Hematopoietic multipotent progenitor cell treated with erythropoietin and hydrocortisone succinate and interleukin-3 and kit ligand, for 17 days (in vitro differentiated cells): ENCODE measurements around the gene OR2V1.
"Not testable (repeated sequence)": the region's sequence is repeated elsewhere in the genome, so short reads cannot be mapped to it uniquely, and the experiment has no call there.

Experiments
- DNase-seq: peaks from one replicate; pipeline ENCODE4 v3.0.0-alpha.2; 2015; ENCODE audit warnings: low spot score

OR2V1 gene

GRCh38 chr5:181160152-181160754, 29.3 kb upstream of the OR2V1 start:
- peak; percentile 85 for DNase-seq

- peak; percentile 95 for DNase-seq
Measured at GRCh38 chr5:181159286-181160151, 28.6 kb upstream of the OR2V1 start.

- no peak for DNase-seq
Measured at GRCh38 chr5:181158869-181159268, 27.9 kb upstream of the OR2V1 start.

GRCh38 chr5:181156758-181157157, 25.8 kb upstream of the OR2V1 start:
- DNase-seq = no peak

GRCh38 chr5:181153814-181154213, 22.8 kb upstream of the OR2V1 start:
- DNase-seq = no peak

GRCh38 chr5:181152406-181152805, 21.4 kb upstream of the OR2V1 start:
- no peak for DNase-seq

- DNase-seq = no peak
Measured at GRCh38 chr5:181151146-181151545, 20.2 kb upstream of the OR2V1 start.

GRCh38 chr5:181149806-181150733, 19.1 kb upstream of the OR2V1 start:
- DNase-seq = no peak

- no peak for DNase-seq
Measured at GRCh38 chr5:181149355-181149754, 18.4 kb upstream of the OR2V1 start.

GRCh38 chr5:181146927-181147636, 16.1 kb upstream of the OR2V1 start, which contains the start of gene OR2V2:
TSS of gene OR2V2 (plus strand) at chr5:181147586. CDS start at chr5:181154943, 7,357 bp downstream.
- DNase-seq = not testable (repeated sequence)

GRCh38 chr5:181145133-181145532, 14.2 kb upstream of the OR2V1 start:
- DNase-seq = no peak

GRCh38 chr5:181142054-181142453, 11.1 kb upstream of the OR2V1 start:
- no peak for DNase-seq

- no peak for DNase-seq
Measured at GRCh38 chr5:181140766-181141165, 9.8 kb upstream of the OR2V1 start.

- DNase-seq = peak; percentile 77
Measured at GRCh38 chr5:181138258-181138657, 7.3 kb upstream of the OR2V1 start.

GRCh38 chr5:181136361-181136955, 5.5 kb upstream of the OR2V1 start:
- no peak for DNase-seq

- no peak for DNase-seq
Measured at GRCh38 chr5:181134259-181134658, 3.3 kb upstream of the OR2V1 start.

- peak; percentile 95 for DNase-seq
Measured at GRCh38 chr5:181133610-181134231, 2.8 kb upstream of the OR2V1 start.

- DNase-seq = no peak
Measured at GRCh38 chr5:181133083-181133482, 2.1 kb upstream of the OR2V1 start.

GRCh38 chr5:181131514-181131913, 545 bp upstream of the OR2V1 start:
- no peak for DNase-seq

GRCh38 chr5:181130081-181130480, 888 bp downstream of the OR2V1 start:
- DNase-seq = not testable (repeated sequence)

GRCh38 chr5:181129601-181130000, 1.4 kb downstream of the OR2V1 start:
- DNase-seq = no peak
